Natural killer cell treated with Interleukin-12 subunit alpha and Interleukin-12 subunit beta and Interleukin-15 and Interleukin-18, amount 100 ng/mL, for 72 hours (primary cell): ENCODE results near the gene SIL1. TPM values are rescaled to one million over a fixed set of nuclear protein-coding genes. Genes with fewer than 3 reads are reported as not detected.

Experiments used
- ATAC-seq, 2 donors: fragments of 150-1000 bp; cut with Tn5 transposase in 1 of 2; sonication (Bioruptor Pico), chemical (Tn5 transposase) in 1 of 2; 2 replicates each; pipeline ENCODE4 v1.10.0; 2021
- DNase-seq: peaks from one replicate; pipeline ENCODE4 v3.0.0; 2022; ENCODE audit warnings: low spot score
- H3K27ac Mint-ChIP-seq, 2 donors: 1 replicate in 1 of 2; 2 replicates in 1 of 2; pipeline ENCODE4 v1.8.0; 2022; ENCODE audit warnings: mixed read lengths in 2 of 2, mild to moderate bottlenecking in 1 of 2, moderate library complexity in 1 of 2
- H3K27me3 Mint-ChIP-seq, 2 donors: 1 replicate in 1 of 2; 2 replicates in 1 of 2; pipeline ENCODE4 v1.8.0; 2022; ENCODE audit warnings: mixed read lengths in 2 of 2
- H3K36me3 Mint-ChIP-seq: one replicate; pipeline ENCODE4 v1.8.0; 2022; ENCODE audit warnings: mixed read lengths
- H3K4me1 Mint-ChIP-seq, 2 donors: 1 replicate in 1 of 2; 2 replicates in 1 of 2; pipeline ENCODE4 v1.8.0; 2022; ENCODE audit warnings: low read depth in 2 of 2, mixed read lengths in 2 of 2, mild to moderate bottlenecking in 1 of 2
- H3K4me3 Mint-ChIP-seq: one replicate; pipeline ENCODE4 v1.8.0; 2022; ENCODE audit warnings: mixed read lengths
- H3K9me3 Mint-ChIP-seq: 2 replicates; pipeline ENCODE4 v1.8.0; 2022; ENCODE audit warnings: mixed read lengths
- total RNA-seq, 2 donors: library from RNA; stranded (reverse); gene quantifications; one replicate each; pipeline ENCODE4 v1.2.3, GENCODE V29; 2022

Gene SIL1
- total RNA-seq, 2 donors from 2014 or later: 33.1 to 34.6 TPM

DNA sequence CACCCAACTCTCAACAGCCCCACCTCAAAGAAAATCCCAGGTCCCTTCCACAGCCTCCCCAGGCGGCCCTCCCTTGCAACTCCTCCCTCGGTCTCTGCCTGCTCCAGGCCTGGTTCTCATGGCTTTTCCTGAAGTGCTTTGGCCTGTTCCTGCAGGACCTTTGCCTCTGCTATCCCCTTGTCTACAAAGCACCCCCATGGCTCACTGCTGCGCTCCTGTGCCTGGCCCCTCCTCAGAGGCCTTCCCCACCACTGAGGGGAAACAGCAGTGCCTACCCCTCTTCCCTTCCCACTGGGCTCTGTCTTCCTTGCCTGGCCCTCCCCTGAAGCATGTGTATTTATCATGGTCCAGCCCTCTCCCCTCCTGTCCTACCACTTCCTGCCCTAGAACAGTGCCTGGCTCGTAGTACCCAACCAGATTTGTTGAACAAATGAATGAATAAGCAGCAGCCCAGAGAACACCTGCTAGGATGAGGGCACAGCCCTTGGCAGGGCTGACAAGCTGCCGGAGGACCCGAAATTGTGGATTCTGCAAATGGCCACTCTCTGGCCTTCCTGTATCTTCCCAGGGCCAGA, 254.5 kb downstream of the SIL1 start:
- H3K27ac Mint-ChIP-seq: peak overlapping the region in 1 of 2 donors; percentile 39
- ATAC-seq (no peak), DNase-seq (no peak)
- H3K36me3 Mint-ChIP-seq: no peaks in the 10 kb centered on the region
- peaks cover 7 to 17% of the 10 kb centered on the region in 2 donors for H3K4me1 Mint-ChIP-seq
- H3K4me3 Mint-ChIP-seq: no peak overlapping the region
- no peaks in the 10 kb centered on the region for H3K27me3 Mint-ChIP-seq
- H3K9me3 Mint-ChIP-seq: no peaks in the 10 kb centered on the region

DNA sequence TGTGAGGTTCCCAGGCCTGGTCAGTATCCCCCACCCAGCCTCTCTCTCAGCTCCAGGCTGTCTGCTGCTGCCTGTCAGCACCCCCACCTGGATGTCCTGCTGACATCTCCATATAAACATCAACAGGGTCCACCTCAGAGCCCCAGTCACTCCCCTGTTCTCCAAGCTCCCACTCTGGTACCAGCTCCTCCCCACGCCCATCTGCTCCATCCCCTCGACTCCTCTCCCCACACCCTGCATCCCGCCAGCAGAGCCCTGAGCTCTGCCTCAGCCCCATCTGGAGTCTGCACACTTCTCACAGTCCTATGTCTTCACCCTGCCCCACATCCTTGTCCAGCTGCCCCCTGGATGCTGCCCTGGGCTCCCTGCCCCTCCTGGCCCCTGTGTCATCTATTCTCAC, 255.3 kb downstream of the SIL1 start:
- Mint-ChIP-seq H3K36me3 (no peaks in the 10 kb centered on the region), H3K4me3 (no peak overlapping the region), H3K9me3 (no peaks in the 10 kb centered on the region), H3K27ac (no peak overlapping the region), H3K4me1 (peaks cover 11 to 21% of the 10 kb centered on the region in 2 donors), H3K27me3 (no peaks in the 10 kb centered on the region)
- no peak for ATAC-seq
- no peak for DNase-seq

DNA sequence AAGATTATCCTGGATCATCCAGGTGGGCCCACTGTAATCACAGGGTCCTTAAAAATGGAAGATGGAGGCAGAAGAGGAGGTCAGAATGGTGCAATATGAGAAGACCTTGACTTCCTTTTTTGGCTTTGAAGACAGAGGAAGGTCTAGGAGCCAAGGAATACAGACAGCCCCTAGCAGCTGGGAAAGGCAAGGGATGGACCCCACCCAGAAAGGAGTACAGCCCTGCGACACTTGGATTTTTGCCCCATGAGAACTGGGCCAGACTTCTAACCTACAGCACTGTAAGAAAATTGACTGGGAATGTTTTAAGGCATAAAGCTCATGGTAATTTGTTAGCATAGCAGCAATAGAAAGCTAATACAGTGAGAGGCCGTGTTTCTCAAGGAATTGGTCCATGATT, 256.1 kb downstream of the SIL1 start:
- H3K9me3 Mint-ChIP-seq: no peaks in the 10 kb centered on the region
- no peaks in the 10 kb centered on the region for H3K27me3 Mint-ChIP-seq
- H3K4me3 Mint-ChIP-seq: no peak overlapping the region
- H3K4me1 Mint-ChIP-seq: peaks cover 11 to 21% of the 10 kb centered on the region in 2 donors
- H3K36me3 Mint-ChIP-seq: no peaks in the 10 kb centered on the region
- ATAC-seq (no peak), DNase-seq (no peak)
- H3K27ac Mint-ChIP-seq: no peak overlapping the region

DNA sequence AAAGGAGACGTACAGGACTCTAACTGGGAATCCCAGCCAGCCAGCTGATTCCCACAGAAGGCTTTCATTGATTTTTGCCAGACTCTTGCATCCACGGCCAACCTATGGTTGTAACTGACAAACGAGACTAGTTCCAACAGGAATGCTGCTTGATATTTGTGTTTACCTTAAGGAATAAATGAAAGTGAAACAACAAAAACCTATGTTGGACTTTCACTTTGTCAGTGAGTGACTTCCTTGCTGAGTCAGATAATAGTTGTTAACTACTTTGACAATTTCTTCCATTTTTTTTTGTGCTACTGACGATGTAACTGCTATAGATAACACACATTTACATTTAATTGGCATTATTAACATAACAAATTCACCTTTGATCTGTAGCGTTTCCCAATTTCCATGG, 259.6 kb downstream of the SIL1 start:
- H3K9me3 Mint-ChIP-seq: no peaks in the 10 kb centered on the region
- peaks cover 11 to 13% of the 10 kb centered on the region in 2 donors for H3K4me1 Mint-ChIP-seq
- ATAC-seq: no peak
- no peak for DNase-seq
- H3K36me3 Mint-ChIP-seq: no peaks in the 10 kb centered on the region
- no peaks in the 10 kb centered on the region for H3K27me3 Mint-ChIP-seq
- no peak overlapping the region for H3K27ac Mint-ChIP-seq
- H3K4me3 Mint-ChIP-seq: no peak overlapping the region

DNA sequence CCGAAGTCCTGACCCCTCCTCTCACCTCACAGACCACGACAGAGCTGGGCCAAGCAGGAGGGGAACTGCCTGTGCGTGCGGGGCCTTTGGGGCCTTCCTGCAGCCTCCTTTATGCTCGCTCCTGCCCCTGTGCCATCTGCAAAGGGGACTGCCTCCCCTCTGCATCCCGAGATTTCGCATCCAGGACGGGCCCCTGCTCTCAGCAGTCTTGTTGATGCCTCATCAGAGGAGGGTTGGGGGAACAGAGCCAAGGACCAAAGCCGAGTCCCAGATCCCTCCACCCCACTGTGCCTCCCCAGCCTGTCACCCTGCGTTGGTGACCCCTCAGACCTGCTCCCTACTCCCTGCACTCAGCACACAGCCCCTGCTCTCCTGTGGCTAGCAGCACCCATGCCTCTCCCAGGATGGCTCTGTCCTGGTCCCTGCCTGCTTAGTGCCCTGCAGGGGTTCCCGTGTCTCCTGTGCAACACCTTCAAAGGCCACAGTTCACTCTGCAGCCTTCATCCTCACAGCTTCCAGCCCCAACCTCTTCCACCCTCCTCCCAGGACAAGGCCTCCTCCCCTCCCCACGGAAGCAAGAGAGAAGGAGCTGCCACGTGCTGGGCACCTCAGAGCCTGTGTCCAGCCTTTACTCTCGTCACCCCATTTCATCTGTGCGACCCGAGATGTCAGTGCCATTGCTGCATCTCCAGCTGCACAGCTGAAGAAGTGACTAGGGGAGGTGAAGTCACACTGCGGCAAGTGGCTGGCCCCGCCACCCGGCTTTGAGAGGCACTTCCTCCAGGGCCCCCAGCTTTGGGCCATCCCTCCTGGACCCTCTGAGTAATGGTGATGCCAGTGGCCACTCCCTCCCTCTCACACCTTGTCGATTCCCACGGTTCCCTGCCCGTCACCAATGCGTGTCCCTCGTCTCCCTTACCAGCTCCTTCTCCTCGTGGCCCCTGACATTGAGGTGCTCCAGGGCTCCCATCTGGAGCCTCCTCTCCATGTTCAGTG, 260.5 kb downstream of the SIL1 start:
- peaks cover 11 to 13% of the 10 kb centered on the region in 2 donors for H3K4me1 Mint-ChIP-seq

DNA sequence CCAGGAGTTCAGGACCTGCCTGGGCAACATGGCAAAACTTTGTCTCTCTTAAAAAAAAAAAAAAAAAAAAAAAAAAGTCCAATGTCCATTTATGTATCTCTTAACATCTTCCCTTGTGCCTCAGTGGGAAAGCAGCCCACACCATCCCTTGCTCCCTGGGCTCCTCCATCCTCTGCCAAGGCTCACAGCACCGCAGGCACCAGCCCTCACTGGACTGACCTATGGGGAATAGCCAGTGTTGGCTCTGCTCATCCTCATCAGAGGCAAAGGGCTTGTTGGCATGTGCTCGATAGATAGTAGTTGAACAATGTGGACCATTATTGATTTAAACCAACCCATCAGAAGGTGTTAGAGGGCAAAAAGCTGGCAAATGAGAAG, 261.2 kb downstream of the SIL1 start:
- H3K36me3 Mint-ChIP-seq: no peaks in the 10 kb centered on the region

More for the DNA sequence above, 260.5 kb downstream of the SIL1 start:
- no peak overlapping the region for H3K4me3 Mint-ChIP-seq
- H3K27me3 Mint-ChIP-seq: no peaks in the 10 kb centered on the region
- H3K9me3 Mint-ChIP-seq: no peaks in the 10 kb centered on the region
- no peak overlapping the region for H3K27ac Mint-ChIP-seq
- ATAC-seq: peak in 1 of 2 donors; percentile 28
- no peak for DNase-seq
- no peaks in the 10 kb centered on the region for H3K36me3 Mint-ChIP-seq

DNA sequence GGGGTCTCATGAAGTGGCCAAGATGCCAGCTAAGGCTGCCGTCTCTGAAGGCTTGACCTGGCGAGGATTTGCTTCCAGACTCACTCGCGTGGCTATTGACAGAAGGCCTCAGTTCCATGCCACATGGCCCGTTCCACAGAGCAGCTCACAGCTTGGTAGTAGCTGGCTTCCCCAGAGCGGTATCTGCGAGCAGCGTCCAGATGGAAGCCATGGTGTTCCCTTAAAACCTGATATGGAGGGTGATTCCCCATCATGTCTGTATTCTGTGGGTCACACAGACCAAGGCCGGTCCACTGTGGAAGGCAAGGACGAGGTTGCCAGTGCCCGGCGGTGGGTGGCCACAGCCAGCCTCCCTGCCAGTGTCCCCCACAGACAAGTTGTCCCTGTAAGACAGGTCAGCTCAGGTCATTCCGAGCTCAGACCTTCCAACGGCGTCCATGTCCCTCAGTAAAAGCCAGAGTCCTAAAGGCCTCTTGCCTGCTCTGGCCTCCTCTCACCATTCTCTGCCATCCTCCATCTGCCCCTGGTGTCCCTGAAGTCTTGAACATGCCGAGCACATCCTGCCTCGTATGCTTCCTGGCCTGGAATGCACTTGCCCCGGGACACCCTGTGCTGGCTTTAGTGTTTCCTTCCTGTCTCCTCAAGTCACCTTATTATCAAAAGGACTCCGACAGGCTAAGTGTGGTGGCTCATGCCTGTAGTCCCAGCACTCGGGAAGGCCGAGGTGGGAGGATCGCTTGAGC, 261.8 kb downstream of the SIL1 start:
- DNase-seq: no peak
- Mint-ChIP-seq H3K36me3 (peaks cover 5% of the 10 kb centered on the region), H3K27ac (no peak overlapping the region), H3K9me3 (no peaks in the 10 kb centered on the region), H3K27me3 (no peaks in the 10 kb centered on the region), H3K4me3 (no peak overlapping the region), H3K4me1 (peaks cover 11 to 13% of the 10 kb centered on the region in 2 donors)
- ATAC-seq: peak in 1 of 2 donors; percentile 25

More for the DNA sequence above, 261.2 kb downstream of the SIL1 start:
- peaks cover 11 to 13% of the 10 kb centered on the region in 2 donors for H3K4me1 Mint-ChIP-seq
- DNase-seq: no peak
- no peak overlapping the region for H3K27ac Mint-ChIP-seq
- no peaks in the 10 kb centered on the region for H3K9me3 Mint-ChIP-seq
- no peaks in the 10 kb centered on the region for H3K27me3 Mint-ChIP-seq
- H3K4me3 Mint-ChIP-seq: no peak overlapping the region
- ATAC-seq: peak in 1 of 2 donors; percentile 15

DNA sequence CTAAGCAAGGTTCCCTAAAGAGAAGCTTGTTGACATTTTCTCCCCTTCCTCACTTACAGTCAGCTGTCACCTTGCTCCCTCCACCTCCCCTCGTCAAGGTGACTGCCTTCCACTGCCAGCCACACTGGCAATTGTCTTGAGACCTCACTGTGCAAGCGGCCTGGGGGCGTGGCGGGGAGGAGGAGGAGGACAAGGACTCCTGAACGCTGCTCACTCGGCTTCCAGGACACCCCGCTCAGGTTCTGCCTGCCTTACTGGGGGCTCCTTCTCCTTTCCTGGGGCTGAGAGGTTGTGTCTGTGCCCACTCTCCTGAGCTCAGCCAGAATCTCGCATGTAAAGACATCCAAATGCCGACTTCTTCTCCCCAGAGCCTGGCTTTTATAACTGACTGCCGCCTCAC, 262.7 kb downstream of the SIL1 start:
- Mint-ChIP-seq H3K4me1 (peaks cover 8 to 11% of the 10 kb centered on the region in 2 donors), H3K27me3 (no peaks in the 10 kb centered on the region), H3K4me3 (no peak overlapping the region), H3K36me3 (peaks cover 8% of the 10 kb centered on the region), H3K9me3 (no peaks in the 10 kb centered on the region), H3K27ac (no peak overlapping the region)
- DNase-seq (no peak), ATAC-seq (no peak)

DNA sequence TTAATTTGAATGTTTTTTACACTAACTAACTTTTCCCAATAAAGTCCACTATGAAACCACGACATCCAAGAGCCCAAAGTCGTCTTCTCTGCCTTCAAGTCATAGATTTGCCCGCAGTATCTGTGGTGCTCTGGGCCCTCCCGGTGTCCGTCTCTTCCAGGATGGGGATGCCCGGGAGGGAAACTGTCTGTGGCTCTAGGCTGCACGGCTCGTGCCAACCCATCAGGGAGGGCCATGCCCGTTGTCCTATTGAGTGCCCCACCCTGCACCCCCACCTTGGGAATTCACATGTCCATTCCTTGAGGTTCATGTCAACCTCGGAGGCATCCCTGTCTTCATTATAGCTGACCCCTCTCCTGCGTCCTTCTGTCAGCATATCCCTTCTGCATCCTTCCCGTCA, 263.2 kb downstream of the SIL1 start:
- Mint-ChIP-seq H3K27ac (no peak overlapping the region), H3K4me3 (no peak overlapping the region), H3K27me3 (no peaks in the 10 kb centered on the region), H3K4me1 (peaks cover 8 to 11% of the 10 kb centered on the region in 2 donors), H3K36me3 (peaks cover 8% of the 10 kb centered on the region), H3K9me3 (no peaks in the 10 kb centered on the region)
- DNase-seq: no peak
- ATAC-seq: no peak

DNA sequence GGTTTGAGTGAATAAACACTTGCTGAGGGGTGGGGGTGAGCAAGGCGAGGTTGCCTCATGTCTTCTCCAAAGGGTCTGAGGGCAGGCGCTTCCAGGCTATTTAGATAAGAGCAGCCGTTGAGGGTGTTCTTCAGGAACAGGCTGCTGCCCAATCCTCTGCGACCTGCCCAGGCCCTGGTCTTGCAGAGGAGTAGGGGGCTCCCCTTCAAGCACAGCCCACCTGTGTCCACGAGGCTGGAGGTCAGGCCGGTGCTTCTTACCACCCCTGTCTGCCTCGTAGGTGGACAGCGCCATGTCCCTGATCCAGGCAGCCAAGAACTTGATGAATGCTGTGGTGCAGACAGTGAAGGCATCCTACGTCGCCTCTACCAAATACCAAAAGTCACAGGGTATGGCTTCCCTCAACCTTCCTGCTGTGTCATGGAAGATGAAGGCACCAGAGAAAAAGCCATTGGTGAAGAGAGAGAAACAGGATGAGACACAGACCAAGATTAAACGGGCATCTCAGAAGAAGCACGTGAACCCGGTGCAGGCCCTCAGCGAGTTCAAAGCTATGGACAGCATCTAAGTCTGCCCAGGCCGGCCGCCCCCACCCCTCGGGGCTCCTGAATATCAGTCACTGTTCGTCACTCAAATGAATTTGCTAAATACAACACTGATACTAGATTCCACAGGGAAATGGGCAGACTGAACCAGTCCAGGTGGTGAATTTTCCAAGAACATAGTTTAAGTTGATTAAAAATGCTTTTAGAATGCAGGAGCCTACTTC, 264.5 kb downstream of the SIL1 start:
- ATAC-seq (no peak), DNase-seq (no peak)
- Mint-ChIP-seq H3K9me3 (no peaks in the 10 kb centered on the region), H3K27ac (no peak overlapping the region), H3K36me3 (peaks cover 8% of the 10 kb centered on the region), H3K27me3 (no peaks in the 10 kb centered on the region), H3K4me3 (no peak overlapping the region), H3K4me1 (peaks cover 5 to 7% of the 10 kb centered on the region in 2 donors)

DNA sequence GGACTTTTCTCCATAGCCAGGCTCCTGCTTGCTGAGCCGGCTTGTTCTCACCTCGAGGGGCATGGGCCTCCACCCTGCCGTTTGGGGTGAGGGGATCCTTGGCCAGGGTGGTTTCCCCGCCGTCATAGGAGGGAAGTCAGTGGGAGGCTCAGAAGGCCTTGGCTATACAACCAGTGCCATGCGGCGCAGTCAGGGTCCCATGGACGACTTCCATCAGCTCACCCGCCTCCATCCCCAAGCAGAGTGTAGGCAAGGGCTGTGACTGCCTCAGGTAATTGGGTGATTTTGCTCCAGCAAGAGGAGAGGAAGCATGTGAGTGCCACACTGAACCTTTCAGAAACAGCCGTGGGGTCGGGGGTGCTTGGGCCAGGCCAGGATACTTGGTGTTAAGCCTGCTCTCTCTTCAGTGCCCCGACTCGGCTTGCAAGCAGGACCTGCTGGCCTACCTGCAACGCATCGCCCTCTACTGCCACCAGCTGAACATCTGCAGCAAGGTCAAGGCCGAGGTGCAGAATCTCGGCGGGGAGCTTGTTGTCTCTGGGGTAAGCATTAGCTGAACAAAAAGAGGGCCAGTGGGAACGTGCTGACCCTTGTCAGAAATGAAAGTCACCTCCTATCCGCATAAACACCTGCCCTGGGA, 265.9 kb downstream of the SIL1 start:
- Mint-ChIP-seq H3K27me3 (no peaks in the 10 kb centered on the region), H3K27ac (no peak overlapping the region), H3K9me3 (no peaks in the 10 kb centered on the region), H3K4me1 (peaks cover 0 to 3% of the 10 kb centered on the region in 2 donors), H3K36me3 (peaks cover 8% of the 10 kb centered on the region), H3K4me3 (no peak overlapping the region)
- DNase-seq: no peak
- no peak for ATAC-seq

DNA sequence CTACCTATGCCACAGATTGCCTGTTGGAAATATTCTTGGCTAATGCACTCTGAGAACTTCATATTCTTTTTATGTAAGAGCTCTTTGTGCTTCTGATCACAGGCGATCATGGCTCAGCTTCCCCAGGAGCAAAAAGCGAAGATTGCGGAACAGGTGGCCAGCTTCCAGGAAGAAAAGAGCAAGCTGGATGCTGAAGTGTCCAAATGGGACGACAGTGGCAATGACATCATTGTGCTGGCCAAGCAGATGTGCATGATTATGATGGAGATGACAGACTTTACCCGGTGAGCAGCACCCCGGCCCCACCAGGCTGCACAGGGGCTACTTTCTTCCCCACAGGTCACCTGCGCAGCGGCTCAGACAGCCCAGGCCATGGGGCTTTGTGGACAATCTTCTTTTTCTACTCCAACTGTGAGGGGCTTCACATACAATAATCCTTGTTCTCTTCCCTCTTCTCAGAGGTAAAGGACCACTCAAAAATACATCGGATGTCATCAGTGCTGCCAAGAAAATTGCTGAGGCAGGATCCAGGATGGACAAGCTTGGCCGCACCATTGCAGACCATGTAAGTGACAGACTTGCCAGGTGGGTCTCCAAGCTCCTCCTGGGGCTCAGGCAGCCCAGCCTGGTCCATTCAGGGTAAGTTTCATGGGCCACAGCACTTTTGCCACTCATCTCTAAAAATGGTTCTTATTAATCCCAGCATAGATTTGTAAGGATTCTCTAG, 267.6 kb downstream of the SIL1 start:
- H3K4me3 Mint-ChIP-seq: no peak overlapping the region
- H3K27ac Mint-ChIP-seq: no peak overlapping the region
- H3K27me3 Mint-ChIP-seq: no peaks in the 10 kb centered on the region
- H3K9me3 Mint-ChIP-seq: no peaks in the 10 kb centered on the region
- peaks cover 0 to 3% of the 10 kb centered on the region in 2 donors for H3K4me1 Mint-ChIP-seq
- H3K36me3 Mint-ChIP-seq: peaks cover 15% of the 10 kb centered on the region
- DNase-seq (no peak), ATAC-seq (no peak)
